Gastroesophageal sphincter (tissue), 4 donors: Measurements from ENCODE around the gene DTX1. TPM values are rescaled to one million over a fixed set of nuclear protein-coding genes. Genes with fewer than 3 reads are reported as not detected.

Experiments used
- ATAC-seq: fragments of 150-250 bp; one replicate; pipeline ENCODE4 v1.9.1; 2016; ENCODE audit warnings: mild to moderate bottlenecking, moderate library complexity
- H3K27ac ChIP-seq, 4 donors: fragments of 200-600 bp; sonication (generic) in 3 of 4; 1 replicate in 3 of 4; 2 replicates in 1 of 4; pipeline ENCODE4 v1.5.1; 2016 to 2019
- H3K27me3 ChIP-seq: fragments of 200-600 bp; sonication (generic); one replicate; pipeline ENCODE4 v1.5.1; 2019
- H3K36me3 ChIP-seq, 2 donors: fragments of 200-600 bp; sonication (generic); one replicate each; pipeline ENCODE4 v1.5.1; 2019; ENCODE audit warnings: control low read depth in 1 of 2
- H3K4me1 ChIP-seq, 3 donors: fragments of 200-600 bp; sonication (generic); 1 replicate in 2 of 3; 2 replicates in 1 of 3; pipeline ENCODE4 v1.5.1; 2016 to 2019; ENCODE audit warnings: control low read depth in 2 of 3
- H3K4me3 ChIP-seq, 2 donors: fragments of 200-600 bp; sonication (generic); one replicate each; pipeline ENCODE4 v1.5.1; 2019; ENCODE audit warnings: mild to moderate bottlenecking in 1 of 2, moderate library complexity in 1 of 2
- H3K9me3 ChIP-seq, 3 donors: fragments of 200-600 bp; sonication (generic); one replicate each; pipeline ENCODE4 v1.5.1; 2017 to 2019; ENCODE audit warnings: control low read depth in 2 of 3
- CTCF ChIP-seq, 4 experiments: fragments of 200-600 bp in 2 of 4; fragments of 450-650 bp in 2 of 4; sonication (generic) in 1 of 4; IDR thresholded peaks; one replicate each; pipeline ENCODE4 v1.5.1; 2017 to 2019; ENCODE audit warnings: antibody characterized with exemption in 4 of 4, mild to moderate bottlenecking in 2 of 4, moderate library complexity in 2 of 4
- EP300 ChIP-seq: sonication (generic); formaldehyde crosslinking; IDR thresholded peaks from one replicate; pipeline ENCODE4 v1.6.1; 2017; ENCODE audit warnings: antibody characterized with exemption, mild to moderate bottlenecking
- POLR2A ChIP-seq, 2 donors: fragments of 450-650 bp; IDR thresholded peaks; one replicate each; pipeline ENCODE4 v1.6.1; 2017; ENCODE audit warnings: antibody characterized with exemption in 2 of 2, mild to moderate bottlenecking in 2 of 2, moderate library complexity in 1 of 2
- POLR2AphosphoS5 ChIP-seq: sonication (generic); formaldehyde crosslinking; IDR thresholded peaks from one replicate; pipeline ENCODE4 v1.6.1; 2017; ENCODE audit warnings: antibody characterized with exemption
- WGBS, 2 donors: methylation state at CpG; one replicate each; pipeline ENCODE4 v1.1.5; 2018; ENCODE audit warnings: low coverage in 1 of 2; 5-methylcytosine and 5-hydroxymethylcytosine counted together
- total RNA-seq, 4 donors: library from RNA; depleted of rRNA; stranded (reverse); fragments of >200 nt; gene quantifications; one replicate each; pipeline ENCODE4 v1.1.0, GENCODE V29; 2016

The DTX1 gene
- total RNA-seq, 4 donors from 2014 or later = 2.3 to 9.5 (median 5.3) TPM

- Histone ChIP-seq H3K27me3 (peaks cover 52% of the 10 kb centered on the region), H3K9me3 (no peaks in the 10 kb centered on the region), H3K27ac (no peak overlapping the region), H3K4me3 (no peak overlapping the region), H3K4me1 (no peaks in the 10 kb centered on the region), H3K36me3 (no peaks in the 10 kb centered on the region)
- TF ChIP-seq POLR2A (IDR thresholded peaks at IDR 0.05) (no peak), POLR2AphosphoS5 (no peak), EP300 (no peak), CTCF (IDR thresholded peaks at IDR 0.05) (no peak)
- whole genome bisulfite sequencing, 2 donors = 60 to 67% methylated on average over 3 of the region's 3 CpGs
- ATAC-seq = no peak
Observed at GRCh38 chr12:113044516-113044915, 12.0 kb upstream of the DTX1 start.

GRCh38 chr12:113048716-113049127 is 7.8 kb upstream of the DTX1 start:
- Histone ChIP-seq H3K27me3 (peaks cover 50% of the 10 kb centered on the region), H3K36me3 (no peaks in the 10 kb centered on the region), H3K27ac (no peak overlapping the region), H3K4me3 (no peak overlapping the region), H3K4me1 (no peaks in the 10 kb centered on the region), H3K9me3 (no peaks in the 10 kb centered on the region)
- ATAC-seq = peak; percentile 61
- 0 to 11% methylated on average over 5 to 6 of the region's 6 CpGs for WGBS, 2 donors
- no peak for TF ChIP-seq POLR2AphosphoS5
- peak; percentile 71 to 83 (median 79) for TF ChIP-seq CTCF (IDR thresholded peaks at IDR 0.05)

- H3K4me3 ChIP-seq = no peak overlapping the region
- H3K27ac ChIP-seq = no peak overlapping the region
- peaks cover 55% of the 10 kb centered on the region for H3K27me3 ChIP-seq
- H3K9me3 ChIP-seq = no peaks in the 10 kb centered on the region
- no peak for ATAC-seq
- TF ChIP-seq CTCF (IDR thresholded peaks at IDR 0.05) = no peak
- no peak for TF ChIP-seq POLR2AphosphoS5
- TF ChIP-seq POLR2A (IDR thresholded peaks at IDR 0.05) = no peak
- no peak for TF ChIP-seq EP300
- no peaks in the 10 kb centered on the region for H3K36me3 ChIP-seq
- 37 to 41% methylated on average over 10 of the region's 11 CpGs for WGBS, 2 donors
- H3K4me1 ChIP-seq = no peaks in the 10 kb centered on the region
Observed at GRCh38 chr12:113049976-113050742, 6.4 kb upstream of the DTX1 start.

GRCh38 chr12:113050795-113051194 is 5.7 kb upstream of the DTX1 start:
- ATAC-seq = no peak
- TF ChIP-seq CTCF (IDR thresholded peaks at IDR 0.05) (no peak), EP300 (no peak), POLR2AphosphoS5 (no peak), POLR2A (IDR thresholded peaks at IDR 0.05) (no peak)
- no peaks in the 10 kb centered on the region for H3K9me3 ChIP-seq
- no peak overlapping the region for H3K4me3 ChIP-seq
- no peak overlapping the region for H3K27ac ChIP-seq
- no peaks in the 10 kb centered on the region for H3K36me3 ChIP-seq
- H3K27me3 ChIP-seq = peaks cover 61% of the 10 kb centered on the region
- WGBS, 2 donors = 38 to 78% methylated on average over 2 to 7 of the region's 7 CpGs
- no peaks in the 10 kb centered on the region for H3K4me1 ChIP-seq

- Histone ChIP-seq H3K9me3 (no peaks in the 10 kb centered on the region), H3K4me1 (peaks cover 0 to 6% (median 5%) of the 10 kb centered on the region in 3 donors), H3K4me3 (no peak overlapping the region), H3K27me3 (peaks cover 71% of the 10 kb centered on the region), H3K36me3 (no peaks in the 10 kb centered on the region), H3K27ac (no peak overlapping the region)
- 82 to 83% methylated on average over 2 to 4 of the region's 4 CpGs for WGBS, 2 donors
- no peak for ATAC-seq
- TF ChIP-seq CTCF (IDR thresholded peaks at IDR 0.05) = no peak
- no peak for TF ChIP-seq POLR2AphosphoS5
- no peak for TF ChIP-seq POLR2A (IDR thresholded peaks at IDR 0.05)
- no peak for TF ChIP-seq EP300
Observed at GRCh38 chr12:113051759-113052158, 4.8 kb upstream of the DTX1 start.
